Keratinocyte (primary cell): ENCODE data around the gene PRXL2A. TPM values are rescaled to one million over a fixed set of nuclear protein-coding genes. Genes with fewer than 3 reads are reported as not detected.

Source experiments
- DNase-seq: peaks from one replicate; pipeline ENCODE4 v3.0.0-alpha.2; 2011; ENCODE audit warnings: low read depth, missing footprints, low spot score
- FAIRE-seq: peaks from 2 replicates; lab custom pipeline; 2011; peaks lifted over from hg19 to GRCh38; lab: Jason Lieb, UNC
- H2AFZ ChIP-seq: 2 replicates; pipeline ENCODE4 v1.6.0; 2012; ENCODE audit warnings: low read length, control low read depth, inconsistent platforms; ENCODE audit not compliant: control insufficient read depth
- H3K27ac ChIP-seq: 2 replicates; pipeline ENCODE4 v1.5.1; 2011; ENCODE audit warnings: low read length; ENCODE audit not compliant: control insufficient read depth, insufficient read depth
- H3K27me3 ChIP-seq: 3 replicates; pipeline ENCODE4 v1.6.0; 2011; ENCODE audit warnings: low read length; ENCODE audit not compliant: control insufficient read depth, insufficient read depth; ENCODE audit errors: extremely low read depth
- H3K36me3 ChIP-seq, 2 experiments: 2 replicates in 1 of 2; 3 replicates in 1 of 2; pipeline ENCODE4 v1.5.1; 2011; ENCODE audit warnings: low read length in 2 of 2, mild to moderate bottlenecking in 1 of 2; ENCODE audit not compliant: control insufficient read depth in 2 of 2, insufficient read depth in 2 of 2; ENCODE audit errors: extremely low read depth in 1 of 2
- H3K4me1 ChIP-seq: 3 replicates; pipeline ENCODE4 v1.5.1; 2011; ENCODE audit warnings: low read length; ENCODE audit not compliant: control insufficient read depth, insufficient read depth; ENCODE audit errors: extremely low read depth
- H3K4me2 ChIP-seq: 3 replicates; pipeline ENCODE4 v1.6.0; 2011; ENCODE audit warnings: low read depth, low read length; ENCODE audit not compliant: control insufficient read depth, insufficient read depth; ENCODE audit errors: extremely low read depth
- H3K4me3 ChIP-seq, 3 experiments: fragments of 200-600 bp in 1 of 3; sonication (generic) in 1 of 3; 2 replicates in 2 of 3; 3 replicates in 1 of 3; pipeline ENCODE4 v1.5.1; 2011 to 2016; ENCODE audit warnings: low read length in 3 of 3, mild to moderate bottlenecking in 3 of 3, control low read depth in 2 of 3, inconsistent platforms in 1 of 3, low read depth in 1 of 3, mixed read lengths in 1 of 3, mixed run types in 1 of 3, moderate library complexity in 1 of 3; ENCODE audit not compliant: control insufficient read depth in 2 of 3, insufficient read depth in 2 of 3; ENCODE audit errors: extremely low read depth in 1 of 3
- H3K79me2 ChIP-seq: 2 replicates; pipeline ENCODE4 v1.6.0; 2012; ENCODE audit warnings: low read length; ENCODE audit not compliant: control insufficient read depth, insufficient read depth
- H3K9ac ChIP-seq: 3 replicates; pipeline ENCODE4 v1.6.0; 2011; ENCODE audit warnings: low read length; ENCODE audit not compliant: control insufficient read depth, insufficient read depth; ENCODE audit errors: extremely low read depth
- H3K9me1 ChIP-seq: 3 replicates; pipeline ENCODE4 v1.6.0; 2011; ENCODE audit warnings: low read length; ENCODE audit not compliant: control insufficient read depth, insufficient read depth; ENCODE audit errors: extremely low read depth
- H3K9me3 ChIP-seq: 2 replicates; pipeline ENCODE4 v1.5.1; 2012; ENCODE audit warnings: low read depth, low read length; ENCODE audit not compliant: control insufficient read depth
- H4K20me1 ChIP-seq: 3 replicates; pipeline ENCODE4 v1.6.0; 2011; ENCODE audit warnings: low read length; ENCODE audit not compliant: control insufficient read depth, insufficient read depth; ENCODE audit errors: extremely low read depth
- CTCF ChIP-seq, 3 experiments: IDR thresholded peaks in 1 of 3; conservative IDR thresholded peaks in 1 of 3; optimal IDR thresholded peaks in 1 of 3; 2 replicates in 2 of 3; 3 replicates in 1 of 3; pipeline versions ENCODE3 to v1.5.1; 2011; ENCODE audit warnings: low read length in 3 of 3, mild to moderate bottlenecking in 3 of 3, moderate library complexity in 2 of 3, control low read depth in 1 of 3, inconsistent platforms in 1 of 3; ENCODE audit not compliant: insufficient read depth in 2 of 3; ENCODE audit errors: extremely low read depth in 1 of 3
- EZH2 ChIP-seq: IDR thresholded peaks from one replicate; pipeline ENCODE4 v1.6.1; 2012; ENCODE audit warnings: inconsistent platforms, mild to moderate bottlenecking, low read length, moderate library complexity
- dilution Hi-C: fragments of 300-500 bp; cut with MboI; formaldehyde crosslinking; loops from one replicate; pipeline ENCODE4 v1.7.0; 2020; ENCODE audit warnings: low sequenced_read_pairs; ENCODE audit not compliant: extremely low pct_ligation_motif_present
- polyA plus RNA-seq, 5 experiments: library from polyadenylated mRNA; depleted of rRNA in 3 of 5; stranded (reverse) in 3 of 5; stranded (forward) in 1 of 5; unstranded in 1 of 5; fragments of >200 nt; gene quantifications; 1 replicate in 1 of 5; 2 replicates in 3 of 5; 3 replicates in 1 of 5; pipeline versions ENCODE4 v1.2.1 to v1.2.3, GENCODE V29; 2011 to 2012; ENCODE audit warnings: missing spikeins in 2 of 5, low read depth in 1 of 5, low replicate concordance in 1 of 5

PRXL2A gene
- polyA plus RNA-seq, 1 donor (not counting 4 experiments of a cell fraction or from before 2014, with no cell fraction given), result 71.6 TPM

GRCh38 chr10:80429521-80429973, 21.2 kb downstream of the PRXL2A start:
- no peaks in the 10 kb centered on the region for H3K79me2 ChIP-seq
- dilution Hi-C loops, result no loop called here
- H3K9ac ChIP-seq, result peak overlapping the region; percentile 30
- H3K4me2 ChIP-seq, result peak overlapping the region; percentile 31
- peaks cover 13% of the 10 kb centered on the region for H3K4me1 ChIP-seq
- no peaks in the 10 kb centered on the region for H3K9me1 ChIP-seq
- H3K4me3 ChIP-seq, result no peak overlapping the region
- peak; percentile 94 for FAIRE-seq
- H3K36me3 ChIP-seq, result peaks cover 0 to 11% of the 10 kb centered on the region in 2 experiments
- peak; percentile 83 for DNase-seq
- peak overlapping the region; percentile 55 for H3K27ac ChIP-seq
- H2AFZ ChIP-seq, result peak overlapping the region; percentile 79
- no peaks in the 10 kb centered on the region for H3K9me3 ChIP-seq
- no peaks in the 10 kb centered on the region for H3K27me3 ChIP-seq
- H4K20me1 ChIP-seq, result no peaks in the 10 kb centered on the region
- TF ChIP-seq EZH2 (no peak), CTCF (optimal IDR thresholded peaks at IDR 0.05 in 1 of 3, IDR thresholded peaks at IDR 0.05 in 1 of 3, conservative IDR thresholded peaks at IDR 0.05 in 1 of 3; ENCODE audit: extremely low read depth in 1 of 3, insufficient read depth in 2 of 3, low read length in 3 of 3) (peak in 1 of 3 experiments; percentile 3)

- no peak for DNase-seq
- TF ChIP-seq CTCF (optimal IDR thresholded peaks at IDR 0.05 in 1 of 3, IDR thresholded peaks at IDR 0.05 in 1 of 3, conservative IDR thresholded peaks at IDR 0.05 in 1 of 3; ENCODE audit: extremely low read depth in 1 of 3, insufficient read depth in 2 of 3, low read length in 3 of 3), result no peak
- no peak for TF ChIP-seq EZH2
- no peak for FAIRE-seq
- Histone ChIP-seq H3K9ac (no peak overlapping the region), H3K4me3 (no peak overlapping the region), H4K20me1 (no peaks in the 10 kb centered on the region), H2AFZ (no peak overlapping the region), H3K79me2 (no peaks in the 10 kb centered on the region), H3K9me1 (no peaks in the 10 kb centered on the region), H3K4me1 (peaks cover 13% of the 10 kb centered on the region), H3K9me3 (no peaks in the 10 kb centered on the region), H3K36me3 (peaks cover 0 to 5% of the 10 kb centered on the region in 2 experiments), H3K27ac (no peak overlapping the region), H3K27me3 (no peaks in the 10 kb centered on the region), H3K4me2 (no peak overlapping the region)
- dilution Hi-C loops, result no loop called here
Measured at GRCh38 chr10:80433134-80433533, 24.8 kb downstream of the PRXL2A start.
